Heart left ventricle (tissue), 16 donors: ENCODE data around the gene AHSA1. TPM values are rescaled to one million over a fixed set of nuclear protein-coding genes. Genes with fewer than 3 reads are reported as not detected.
A peak's percentile ranks its signal among the peaks of the same experiment; 100 is the strongest.

Experiments used
- ATAC-seq, 4 donors: fragments of 200-7000 bp; cut with Tn5 transposase; one replicate each; pipeline ENCODE4 v1.9.1; 2020 to 2022; ENCODE audit warnings: moderate library complexity in 4 of 4, mild to moderate bottlenecking in 3 of 4, moderate number of reproducible peaks in 1 of 4
- DNase-seq, 5 donors: peaks; one replicate each; pipeline ENCODE4 v3.0.0-alpha.2; 2020
- H3K27ac ChIP-seq, 12 donors: fragments of 200-600 bp; sonication (generic) in 4 of 12; one replicate each; pipeline versions ENCODE4 v1.5.0 to v1.8.0; 2016 to 2022; ENCODE audit warnings: mild to moderate bottlenecking in 2 of 12
- H3K27me3 ChIP-seq, 9 donors: fragments of 200-600 bp; sonication (generic) in 2 of 9; one replicate each; pipeline versions ENCODE4 v1.5.1 to v1.8.0; 2016 to 2022; ENCODE audit warnings: mild to moderate bottlenecking in 3 of 9
- H3K36me3 ChIP-seq, 9 donors: fragments of 200-600 bp; sonication (generic) in 2 of 9; one replicate each; pipeline versions ENCODE4 v1.5.0 to v1.8.0; 2018 to 2022; ENCODE audit warnings: mild to moderate bottlenecking in 2 of 9
- H3K4me1 ChIP-seq, 12 donors: fragments of 200-600 bp; sonication (generic) in 4 of 12; one replicate each; pipeline versions ENCODE4 v1.5.0 to v1.8.0; 2016 to 2022; ENCODE audit warnings: mild to moderate bottlenecking in 3 of 12
- H3K4me3 ChIP-seq, 12 donors: fragments of 200-600 bp; sonication (generic) in 4 of 12; one replicate each; pipeline versions ENCODE4 v1.5.0 to v1.8.0; 2017 to 2022; ENCODE audit warnings: mild to moderate bottlenecking in 9 of 12, moderate library complexity in 4 of 12
- H3K9me3 ChIP-seq, 12 donors: fragments of 200-600 bp; sonication (generic) in 4 of 12; one replicate each; pipeline versions ENCODE4 v1.5.0 to v1.8.0; 2016 to 2022; ENCODE audit warnings: mild to moderate bottlenecking in 1 of 12
- POLR2A ChIP-seq, 2 donors: fragments of 450-650 bp; IDR thresholded peaks; one replicate each; pipeline ENCODE4 v1.6.1; 2017; ENCODE audit warnings: antibody characterized with exemption in 2 of 2, mild to moderate bottlenecking in 2 of 2, moderate library complexity in 2 of 2
- WGBS, 4 donors: extraction: QIAGEN DNeasy Blood & Tissue Kit in 2 of 4; methylation state at CpG; one replicate each; pipeline versions ENCODE4 v1.1.5 to v1.1.7; 2013 to 2018; 5-methylcytosine and 5-hydroxymethylcytosine counted together
- intact Hi-C, 10 donors: fragments of 100-400 bp; cut with DNase I; formaldehyde crosslinking; loops; one replicate each; pipeline versions ENCODE4 v1.11.1 to v1.14.2; 2022
- polyA plus RNA-seq, 2 donors: library from polyadenylated mRNA; stranded (reverse); fragments of 200-250 nt; gene quantifications; one replicate each; pipeline ENCODE4 v1.2.3, GENCODE V29; 2013
- total RNA-seq, 9 donors: library from RNA; depleted of rRNA in 2 of 9; stranded (reverse); fragments of >200 nt in 2 of 9; fragmentation: NEBNext Ultra II Directional in 3 of 9; extraction: Animal tissue kit (Norgen Biotek cat#: 25700) in 3 of 9; gene quantifications; one replicate each; pipeline versions ENCODE4 v1.1.0 to v1.2.4, GENCODE V29; 2016 to 2023
- TF ChIP-seq, protein P1 (sequence below), 12 donors: fragments of 200-600 bp; sonication (generic) in 4 of 12; IDR thresholded peaks; one replicate each; pipeline versions ENCODE4 v1.5.0 to v1.8.0; 2018 to 2022; ENCODE audit warnings: antibody characterized with exemption in 12 of 12, mild to moderate bottlenecking in 5 of 12
- donor health status: ischemic (EF 13 %, LVEDD 7.1; RV severe dilation, severe dysfunction).
- donor health status: healthy with polysubstance abuse.
- donor health status: DM: no; HTN: yes; CAD: no.
- donor health status: DM: no; HTN: no; CAD: no.
- donor health status: ischemic (EF 25% LVEDD 6.9; RV normal size, moderate dysfunction).
- donor health status: ischemic (EF 25% LVEDD 5.7; RV mildly dilated, moderate dysfunction).
- donor health status: healthy.
- donor health status: DM: yes; HTN: yes; CAD: no.
- donor health status: ischemic (EF 35%, LVEDD 5.7; RV mildly dilated, moderate dysfunction).
- donor health status: nonischemic (EF 11% LVEDD 7.7; RV severe dilation, severe dysfunction).
- donor health status: DM: yes; HTN: yes; CAD: no.
- donor health status: PGD.
- donor health status: ischemic (EF 29% LVEDD 5.4; RV normal size, mild dysfunction).
- donor health status: nonischemic (EF 23%, LVEDD 6.1; RV moderate dilation, normal function).

The AHSA1 gene
- total and polyA plus RNA-seq, 11 donors, result 112 to 256 (median 152) TPM

DNA sequence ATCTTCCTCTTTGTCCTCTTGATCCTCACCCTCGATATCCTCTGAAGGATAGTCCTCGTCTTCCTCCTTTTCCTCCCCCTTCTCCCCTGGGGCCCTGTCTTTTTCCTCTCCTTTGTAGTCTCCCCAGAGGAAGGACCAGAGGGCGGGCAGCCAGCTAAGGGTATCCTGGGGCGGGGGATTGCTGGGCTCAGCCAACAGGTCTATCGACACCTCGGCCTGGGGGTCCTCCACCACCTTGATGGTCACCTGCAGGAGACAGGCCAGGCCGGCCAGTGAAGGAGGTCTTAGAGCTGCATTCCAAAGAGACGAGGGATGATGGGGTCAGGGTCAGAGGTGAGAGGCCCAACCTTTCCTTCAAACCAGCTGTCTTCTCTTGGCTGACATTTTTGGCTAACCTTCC lies 24.5 kb downstream of the AHSA1 start:
- intact Hi-C loops, result no loop called here
- no peaks in the 10 kb centered on the region for H3K4me1 ChIP-seq
- no peak for TF ChIP-seq POLR2A (IDR thresholded peaks at IDR 0.05)
- TF ChIP-seq, protein P1, sequence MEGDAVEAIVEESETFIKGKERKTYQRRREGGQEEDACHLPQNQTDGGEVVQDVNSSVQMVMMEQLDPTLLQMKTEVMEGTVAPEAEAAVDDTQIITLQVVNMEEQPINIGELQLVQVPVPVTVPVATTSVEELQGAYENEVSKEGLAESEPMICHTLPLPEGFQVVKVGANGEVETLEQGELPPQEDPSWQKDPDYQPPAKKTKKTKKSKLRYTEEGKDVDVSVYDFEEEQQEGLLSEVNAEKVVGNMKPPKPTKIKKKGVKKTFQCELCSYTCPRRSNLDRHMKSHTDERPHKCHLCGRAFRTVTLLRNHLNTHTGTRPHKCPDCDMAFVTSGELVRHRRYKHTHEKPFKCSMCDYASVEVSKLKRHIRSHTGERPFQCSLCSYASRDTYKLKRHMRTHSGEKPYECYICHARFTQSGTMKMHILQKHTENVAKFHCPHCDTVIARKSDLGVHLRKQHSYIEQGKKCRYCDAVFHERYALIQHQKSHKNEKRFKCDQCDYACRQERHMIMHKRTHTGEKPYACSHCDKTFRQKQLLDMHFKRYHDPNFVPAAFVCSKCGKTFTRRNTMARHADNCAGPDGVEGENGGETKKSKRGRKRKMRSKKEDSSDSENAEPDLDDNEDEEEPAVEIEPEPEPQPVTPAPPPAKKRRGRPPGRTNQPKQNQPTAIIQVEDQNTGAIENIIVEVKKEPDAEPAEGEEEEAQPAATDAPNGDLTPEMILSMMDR (IDR thresholded peaks at IDR 0.05), result no peak
- no peaks in the 10 kb centered on the region for H3K36me3 ChIP-seq
- ATAC-seq (no peak), DNase-seq (no peak)
- no peak overlapping the region for H3K4me3 ChIP-seq
- H3K27me3 ChIP-seq, result no peaks in the 10 kb centered on the region
- no peaks in the 10 kb centered on the region for H3K9me3 ChIP-seq
- 58 to 79% (median 66%) methylated on average over 7 to 8 of the region's 8 CpGs for WGBS, 4 donors
- no peak overlapping the region for H3K27ac ChIP-seq

DNA sequence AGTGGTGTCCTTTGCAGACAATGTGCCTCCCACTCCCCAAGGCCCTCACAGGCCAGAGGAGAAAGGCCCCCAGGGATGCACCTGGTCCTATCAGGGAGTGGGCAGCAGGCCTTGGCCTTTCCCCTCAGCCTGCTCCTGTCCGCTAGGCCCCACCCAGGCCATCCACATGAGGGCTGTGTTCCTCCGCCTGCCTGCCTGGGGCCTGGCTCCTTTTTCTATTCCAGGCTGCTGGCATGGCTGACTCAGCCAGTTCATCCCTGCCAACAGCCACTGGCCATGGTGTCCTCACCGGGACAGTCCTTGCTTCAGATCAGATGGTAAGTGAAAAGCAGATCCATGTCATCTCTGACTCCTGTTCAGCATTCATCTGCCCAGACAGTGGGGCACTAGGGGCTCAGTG lies 27.4 kb downstream of the AHSA1 start:
- Histone ChIP-seq H3K9me3 (no peaks in the 10 kb centered on the region), H3K27ac (no peak overlapping the region), H3K4me3 (no peak overlapping the region), H3K4me1 (no peaks in the 10 kb centered on the region), H3K27me3 (no peaks in the 10 kb centered on the region), H3K36me3 (no peaks in the 10 kb centered on the region)
- 79 to 93% (median 86%) methylated on average over 2 to 3 of the region's 3 CpGs for WGBS, 4 donors
- DNase-seq (no peak), ATAC-seq (peak in 2 of 4 donors; percentile 29 to 47)
- TF ChIP-seq, protein P1 (IDR thresholded peaks at IDR 0.05), result no peak
- TF ChIP-seq POLR2A (IDR thresholded peaks at IDR 0.05), result no peak
- intact Hi-C loops, result no loop called here

DNA sequence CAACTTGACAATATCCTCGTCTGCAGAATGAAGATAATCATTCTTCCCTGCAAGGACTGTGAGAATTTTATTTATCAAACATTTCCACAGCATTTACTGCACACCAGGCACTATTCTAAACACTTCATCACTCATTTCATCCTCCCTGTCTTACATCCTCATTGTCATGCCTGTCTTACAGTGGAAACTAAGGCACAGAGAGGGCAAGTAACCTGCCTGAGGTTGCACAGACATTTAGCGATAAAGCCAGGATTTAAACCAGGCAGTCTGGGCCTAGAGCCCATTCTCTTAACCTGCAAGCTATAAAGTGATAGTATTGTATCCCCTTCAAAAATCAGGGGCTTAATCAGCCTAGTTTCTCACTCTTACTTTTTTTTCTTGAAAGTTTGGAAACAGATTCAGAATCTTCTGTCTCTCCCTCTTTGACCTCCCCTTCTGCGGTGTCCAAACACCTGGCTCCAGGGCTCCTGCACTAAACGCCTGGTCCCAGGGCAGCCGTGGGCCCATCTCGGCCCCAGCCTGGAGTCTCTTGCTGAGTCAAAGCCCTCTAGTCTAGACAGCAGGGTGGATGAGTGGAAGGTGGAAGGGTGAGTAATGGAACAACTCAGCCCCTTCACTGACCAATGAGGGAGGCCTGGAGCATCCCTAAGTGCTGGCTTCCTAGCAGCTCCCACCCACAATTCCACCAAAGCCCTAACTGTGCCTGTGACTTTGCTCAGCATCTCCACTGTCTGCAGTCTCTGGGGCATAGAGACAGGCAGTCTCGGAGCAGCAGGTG lies 28.2 kb downstream of the AHSA1 start:
- no peaks in the 10 kb centered on the region for H3K4me1 ChIP-seq
- no peaks in the 10 kb centered on the region for H3K27me3 ChIP-seq
- intact Hi-C loops, result no loop called here
- no peak for TF ChIP-seq POLR2A (IDR thresholded peaks at IDR 0.05)
- TF ChIP-seq, protein P1 (IDR thresholded peaks at IDR 0.05), result no peak
- H3K36me3 ChIP-seq, result no peaks in the 10 kb centered on the region
- no peak for DNase-seq
- WGBS, 4 donors, result 88 to 96% (median 90%) methylated on average over 6 to 7 of the region's 7 CpGs
- no peaks in the 10 kb centered on the region for H3K9me3 ChIP-seq
- ATAC-seq, result no peak
- H3K4me3 ChIP-seq, result no peak overlapping the region
- no peak overlapping the region for H3K27ac ChIP-seq

DNA sequence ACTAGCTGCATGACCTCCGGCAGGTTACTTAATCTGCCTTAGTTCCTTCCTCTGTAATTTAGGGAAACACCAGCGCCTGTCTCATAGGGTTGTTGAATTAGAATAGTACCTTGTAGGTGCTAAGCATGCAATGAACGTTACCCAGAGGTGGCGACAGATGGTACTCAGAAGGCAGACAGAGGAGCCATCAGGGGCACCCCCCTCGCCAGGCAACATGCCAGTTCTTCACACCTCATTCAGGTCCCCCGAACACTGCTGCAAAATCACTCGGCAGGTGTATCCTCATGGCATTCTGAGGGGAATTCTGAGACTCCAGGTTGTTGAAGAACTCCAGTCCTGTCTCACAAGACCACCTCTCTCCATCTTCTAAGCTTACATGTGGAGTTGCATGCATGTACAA lies 30.7 kb downstream of the AHSA1 start:
- Histone ChIP-seq H3K4me3 (no peak overlapping the region), H3K9me3 (no peaks in the 10 kb centered on the region), H3K4me1 (no peaks in the 10 kb centered on the region), H3K27ac (no peak overlapping the region), H3K27me3 (no peaks in the 10 kb centered on the region), H3K36me3 (no peaks in the 10 kb centered on the region)
- intact Hi-C loops, result no loop called here
- TF ChIP-seq, protein P1 (IDR thresholded peaks at IDR 0.05), result no peak
- WGBS, 4 donors, result 76 to 81% (median 78%) methylated on average over 7 of the region's 7 CpGs
- no peak for DNase-seq
- no peak for ATAC-seq
